GM12801 (cell line): Measurements from ENCODE around the gene PAPSS2.

Experiments used
- CTCF ChIP-seq: IDR thresholded peaks from one replicate; pipeline ENCODE4 v1.5.1; 2011; ENCODE audit warnings: control low read depth; ENCODE audit not compliant: insufficient read length; ENCODE audit errors: extremely low read depth

PAPSS2 gene

GRCh38 chr10:87751274-87751673 lies 91.6 kb downstream of the PAPSS2 start:
- TF ChIP-seq CTCF = no peak

GRCh38 chr10:87752566-87752965 lies 92.9 kb downstream of the PAPSS2 start:
- TF ChIP-seq CTCF = no peak

GRCh38 chr10:87753995-87754866 lies 94.6 kb downstream of the PAPSS2 start:
- TF ChIP-seq CTCF = no peak

- no peak for TF ChIP-seq CTCF
These were observed 98.0 kb downstream of the PAPSS2 start for GRCh38 chr10:87757685-87758084.

GRCh38 chr10:87759551-87759950 lies 99.9 kb downstream of the PAPSS2 start:
- TF ChIP-seq CTCF = no peak

- TF ChIP-seq CTCF = no peak
These were observed 100.7 kb downstream of the PAPSS2 start for GRCh38 chr10:87760195-87760905.

GRCh38 chr10:87761153-87761552 lies 101.5 kb downstream of the PAPSS2 start:
- TF ChIP-seq CTCF = no peak
